Measurements from ENCODE around the gene TSPEAR. TPM values are rescaled to one million over a fixed set of nuclear protein-coding genes. Genes with fewer than 3 reads are reported as not detected.

Gene TSPEAR
- total RNA-seq, 6 experiments from 2014 or later = not detected

- no peak for DNase-seq
- H3K27me3 Mint-ChIP-seq (ENCODE audit: insufficient read depth) = peaks cover 23% of the 10 kb centered on the region
- H3K9me3 Mint-ChIP-seq = peaks cover 43% of the 10 kb centered on the region; the same call in 1 of the 2 replicates
These were observed 57.5 kb downstream of the TSPEAR start for GRCh38 chr21:44653656-44654575.

GRCh38 chr21:44653123-44653522, 58.2 kb downstream of the TSPEAR start:
- Mint-ChIP-seq H3K4me3 (no peak overlapping the region), H3K4me1 (ENCODE audit: low read depth) (no peaks in the 10 kb centered on the region), H3K36me3 (ENCODE audit: low read depth) (no peaks in the 10 kb centered on the region), H3K9me3 (peaks cover 43% of the 10 kb centered on the region; the same call in 1 of the 2 replicates), H3K27ac (no peak overlapping the region), H3K27me3 (ENCODE audit: insufficient read depth) (peaks cover 21% of the 10 kb centered on the region)
- no peak for TF ChIP-seq CTCF (IDR thresholded peaks at IDR 0.05)
- DNase-seq = no peak

More at GRCh38 chr21:44653656-44654575, 57.5 kb downstream of the TSPEAR start:
- no peak overlapping the region for H3K4me3 Mint-ChIP-seq
- no peaks in the 10 kb centered on the region for H3K36me3 Mint-ChIP-seq (ENCODE audit: low read depth)
- TF ChIP-seq CTCF (IDR thresholded peaks at IDR 0.05) = no peak
- no peaks in the 10 kb centered on the region for H3K4me1 Mint-ChIP-seq (ENCODE audit: low read depth)
- no peak overlapping the region for H3K27ac Mint-ChIP-seq

GRCh38 chr21:44650973-44651675, 60.2 kb downstream of the TSPEAR start:
- no peak overlapping the region for H3K27ac Mint-ChIP-seq
- peaks cover 44% of the 10 kb centered on the region for H3K9me3 Mint-ChIP-seq
- DNase-seq = no peak
- no peaks in the 10 kb centered on the region for H3K4me1 Mint-ChIP-seq (ENCODE audit: low read depth)
- H3K27me3 Mint-ChIP-seq (ENCODE audit: insufficient read depth) = peaks cover 15% of the 10 kb centered on the region
- no peak overlapping the region for H3K4me3 Mint-ChIP-seq
- peaks cover 6% of the 10 kb centered on the region for H3K36me3 Mint-ChIP-seq (ENCODE audit: low read depth)
- TF ChIP-seq CTCF (IDR thresholded peaks at IDR 0.05) = no peak

GRCh38 chr21:44650265-44650972, 61.0 kb downstream of the TSPEAR start:
- TF ChIP-seq CTCF (IDR thresholded peaks at IDR 0.05) = no peak

GRCh38 chr21:44649521-44650100, 61.8 kb downstream of the TSPEAR start:
- peaks cover 52% of the 10 kb centered on the region for H3K9me3 Mint-ChIP-seq
- no peak overlapping the region for H3K4me3 Mint-ChIP-seq
- TF ChIP-seq CTCF (IDR thresholded peaks at IDR 0.05) = no peak
- no peak overlapping the region for H3K27ac Mint-ChIP-seq
- no peaks in the 10 kb centered on the region for H3K4me1 Mint-ChIP-seq (ENCODE audit: low read depth)
- peaks cover 10% of the 10 kb centered on the region for H3K27me3 Mint-ChIP-seq (ENCODE audit: insufficient read depth)
- H3K36me3 Mint-ChIP-seq (ENCODE audit: low read depth) = peaks cover 12% of the 10 kb centered on the region
- no peak for DNase-seq

More at GRCh38 chr21:44650265-44650972, 61.0 kb downstream of the TSPEAR start:
- Mint-ChIP-seq H3K4me3 (no peak overlapping the region), H3K4me1 (ENCODE audit: low read depth) (no peaks in the 10 kb centered on the region), H3K27ac (no peak overlapping the region), H3K36me3 (ENCODE audit: low read depth) (peaks cover 6% of the 10 kb centered on the region), H3K9me3 (peaks cover 44% of the 10 kb centered on the region), H3K27me3 (ENCODE audit: insufficient read depth) (peaks cover 10% of the 10 kb centered on the region)
- no peak for DNase-seq
